B cell (primary cell): ENCODE results near the gene MAP3K5. TPM values are rescaled to one million over a fixed set of nuclear protein-coding genes. Genes with fewer than 3 reads are reported as not detected.

Source experiments
- ATAC-seq: fragments of 200-7000 bp; cut with Tn5 transposase; one replicate; pipeline ENCODE4 v1.10.0; 2021; ENCODE audit warnings: low read depth, mild to moderate bottlenecking, moderate number of reproducible peaks, moderate library complexity
- CTCF ChIA-PET: fragments of 350-600 bp; sonication (Branson Sonifier 250); formaldehyde crosslinking; loops from one replicate; lab custom pipeline; 2021; ENCODE audit warnings: antibody characterized with exemption, inconsistent platforms; lab: Charles Lee
- POLR2A ChIA-PET: fragments of 350-600 bp; sonication (Branson Sonifier 250); formaldehyde crosslinking; loops from one replicate; lab custom pipeline; 2021; ENCODE audit warnings: antibody characterized with exemption; lab: Charles Lee
- DNase-seq: peaks from one replicate; pipeline ENCODE4 v3.0.0; 2013
- H2AFZ ChIP-seq: 2 replicates; pipeline ENCODE4 v1.6.1; 2012; ENCODE audit warnings: mild to moderate bottlenecking, low read depth, low read length; ENCODE audit not compliant: insufficient read depth, poor library complexity, severe bottlenecking
- H3K27ac ChIP-seq, 2 donors: 1 replicate in 1 of 2; 2 replicates in 1 of 2; pipeline ENCODE4 v1.5.1; 2012 to 2013; ENCODE audit warnings: low read length in 2 of 2, mild to moderate bottlenecking in 2 of 2, moderate library complexity in 1 of 2
- H3K27me3 ChIP-seq, 4 experiments: fragments of 200-600 bp in 1 of 4; sonication (generic) in 1 of 4; replicated peaks in 1 of 4; 1 replicate in 2 of 4; 2 replicates in 2 of 4; pipeline versions ENCODE4 v1.6.1 to v1.7.0; 2013 to 2016; ENCODE audit warnings: low read length in 3 of 4, mild to moderate bottlenecking in 2 of 4, mixed read lengths in 1 of 4, moderate library complexity in 1 of 4; ENCODE audit not compliant: insufficient read depth in 4 of 4, control insufficient read depth in 3 of 4; ENCODE audit errors: control extremely low read depth in 1 of 4
- H3K36me3 ChIP-seq, 2 experiments: replicated peaks in 1 of 2; 1 replicate in 1 of 2; 2 replicates in 1 of 2; pipeline versions ENCODE4 v1.6.1 to v1.7.1; 2013; ENCODE audit warnings: low read length in 1 of 2; ENCODE audit not compliant: insufficient read depth in 2 of 2, control insufficient read depth in 1 of 2; ENCODE audit errors: control extremely low read depth in 1 of 2, extremely low read depth in 1 of 2
- H3K4me1 ChIP-seq, 2 donors: fragments of 200-600 bp in 1 of 2; sonication (generic) in 1 of 2; 1 replicate in 1 of 2; 2 replicates in 1 of 2; pipeline versions ENCODE4 v1.5.1 to v1.6.1; 2013 to 2017; ENCODE audit warnings: low read length in 2 of 2; ENCODE audit not compliant: control insufficient read depth in 2 of 2, insufficient read depth in 2 of 2
- H3K4me2 ChIP-seq: replicated peaks from 2 replicates; pipeline ENCODE3; 2012; ENCODE audit warnings: mild to moderate bottlenecking, low read depth, low read length; ENCODE audit not compliant: poor library complexity, severe bottlenecking
- H3K4me3 ChIP-seq, 5 experiments: fragments of 200-600 bp in 1 of 5; sonication (generic) in 1 of 5; 1 replicate in 3 of 5; 2 replicates in 2 of 5; pipeline versions ENCODE4 v1.5.1 to v1.7.0; 2011 to 2016; ENCODE audit warnings: low read length in 4 of 5, mild to moderate bottlenecking in 4 of 5, low read depth in 2 of 5, control low read depth in 1 of 5, moderate library complexity in 1 of 5; ENCODE audit not compliant: insufficient read depth in 1 of 5; ENCODE audit errors: control extremely low read depth in 1 of 5, extremely low read depth in 1 of 5
- H3K79me2 ChIP-seq: fragments of 200-600 bp; sonication (generic); one replicate; pipeline ENCODE4 v1.6.0; 2016; ENCODE audit warnings: low read length; ENCODE audit not compliant: control insufficient read depth, insufficient read depth
- H3K9ac ChIP-seq: fragments of 200-600 bp; sonication (generic); 2 replicates; pipeline ENCODE4 v1.6.1; 2017; ENCODE audit warnings: mild to moderate bottlenecking, low read length, moderate library complexity
- H3K9me3 ChIP-seq, 3 donors: one replicate each; pipeline versions ENCODE4 v1.6.1 to v1.7.1; 2013; ENCODE audit warnings: low read length in 2 of 3; ENCODE audit not compliant: control insufficient read depth in 2 of 3, insufficient read depth in 1 of 3; ENCODE audit errors: control extremely low read depth in 1 of 3
- H4K20me1 ChIP-seq: 2 replicates; pipeline ENCODE4 v1.6.0; 2012; ENCODE audit warnings: mild to moderate bottlenecking, low read length; ENCODE audit not compliant: insufficient read depth, control insufficient read depth, poor library complexity, severe bottlenecking
- H3K27ac Mint-ChIP-seq: one replicate; pipeline ENCODE4 v1.8.0; 2021; ENCODE audit warnings: mixed read lengths
- H3K27me3 Mint-ChIP-seq: one replicate; pipeline ENCODE4 v1.8.0; 2021; ENCODE audit warnings: mixed read lengths
- H3K4me1 Mint-ChIP-seq: one replicate; pipeline ENCODE4 v1.8.0; 2021; ENCODE audit warnings: mixed read lengths
- H3K4me3 Mint-ChIP-seq: one replicate; pipeline ENCODE4 v1.8.0; 2021; ENCODE audit warnings: mixed read lengths
- H3K9me3 Mint-ChIP-seq: one replicate; pipeline ENCODE4 v1.8.0; 2022; ENCODE audit warnings: mixed read lengths; ENCODE audit not compliant: insufficient read depth
- EZH2 ChIP-seq: IDR thresholded peaks from 2 replicates; pipeline ENCODE4 v1.6.1; 2012; ENCODE audit warnings: borderline replicate concordance, low read depth, mild to moderate bottlenecking, moderate library complexity, low read length; ENCODE audit not compliant: insufficient read depth, poor library complexity, severe bottlenecking
- WGBS: methylation state at CpG from one replicate; pipeline ENCODE4 v1.1.5; 2013; ENCODE audit warnings: missing lambda C conversion rate; ENCODE audit not compliant: insufficient coverage; 5-methylcytosine and 5-hydroxymethylcytosine counted together
- intact Hi-C: fragments of 100-400 bp; cut with micrococcal nuclease; formaldehyde crosslinking; loops from one replicate; pipeline ENCODE4 v1.10.0; 2022
- polyA plus RNA-seq: library from polyadenylated mRNA; depleted of rRNA; stranded (reverse); fragments of >200 nt; gene quantifications from 2 replicates; pipeline ENCODE4 v1.2.3, GENCODE V29; 2012
- total RNA-seq, 2 donors: library from RNA; stranded (reverse); fragments of 120-200 nt in 1 of 2; gene quantifications; 1 replicate in 1 of 2; 2 replicates in 1 of 2; pipeline versions ENCODE4 v1.2.3 to v1.2.4, GENCODE V29; 2013 to 2022
- TF ChIP-seq, protein P1 (sequence below): fragments of 200-600 bp; IDR thresholded peaks from one replicate; pipeline ENCODE4 v1.8.0; 2022; ENCODE audit warnings: antibody characterized with exemption, mild to moderate bottlenecking

Gene MAP3K5
- total and polyA plus RNA-seq, 2 donors (not counting 1 experiment from before 2014, with no cell fraction given), result 5.7 to 34.1 TPM

DNA sequence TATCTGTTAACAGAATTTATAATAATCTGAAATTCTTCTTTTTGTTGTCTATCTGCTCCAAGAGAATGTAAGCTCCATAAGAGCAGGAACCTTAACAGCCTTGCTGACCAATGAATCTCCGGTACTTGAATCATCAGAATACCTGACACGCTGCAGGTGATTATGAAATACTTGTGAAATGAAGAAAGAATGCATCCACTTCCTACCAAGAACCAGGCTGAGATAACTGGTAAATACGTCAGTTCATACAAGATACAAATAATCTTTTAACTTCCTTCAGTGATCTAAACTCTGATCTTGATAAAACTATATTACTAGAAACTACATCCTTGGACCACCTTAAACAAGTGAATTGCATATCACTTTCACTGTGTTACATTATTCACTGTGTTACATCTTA lies 116.2 kb downstream of the MAP3K5 start:
- intact Hi-C loops, result loop anchor here (5.0 kb wide), 1 partner anchor 36 kb away; no protein-coding TSS in a partner anchor
- Mint-ChIP-seq H3K4me3 (no peak overlapping the region), H3K9me3 (peaks cover 4% of the 10 kb centered on the region), H3K27ac (no peak overlapping the region), H3K4me1 (no peaks in the 10 kb centered on the region), H3K27me3 (no peaks in the 10 kb centered on the region)
- Histone ChIP-seq H3K79me2 (peaks cover 4% of the 10 kb centered on the region), H2AFZ (no peak overlapping the region), H3K36me3 (peaks cover 0 to 6% of the 10 kb centered on the region in 2 experiments), H3K4me2 (no peak overlapping the region), H3K27me3 (no peaks in the 10 kb centered on the region), H3K4me1 (no peaks in the 10 kb centered on the region), H4K20me1 (no peaks in the 10 kb centered on the region), H3K27ac (no peak overlapping the region), H3K9me3 (no peaks in the 10 kb centered on the region), H3K4me3 (no peak overlapping the region), H3K9ac (no peak overlapping the region)
- POLR2A ChIA-PET, result no interaction called here
- DNase-seq (no peak), ATAC-seq (no peak)
- CTCF ChIA-PET, result interaction anchor here (0.6 to 0.9 kb wide), 2 partner anchors 31 to 85 kb away, joined by 3 to 4 read pairs; no protein-coding TSS in a partner anchor
- no peak for TF ChIP-seq EZH2
- TF ChIP-seq, protein P1, sequence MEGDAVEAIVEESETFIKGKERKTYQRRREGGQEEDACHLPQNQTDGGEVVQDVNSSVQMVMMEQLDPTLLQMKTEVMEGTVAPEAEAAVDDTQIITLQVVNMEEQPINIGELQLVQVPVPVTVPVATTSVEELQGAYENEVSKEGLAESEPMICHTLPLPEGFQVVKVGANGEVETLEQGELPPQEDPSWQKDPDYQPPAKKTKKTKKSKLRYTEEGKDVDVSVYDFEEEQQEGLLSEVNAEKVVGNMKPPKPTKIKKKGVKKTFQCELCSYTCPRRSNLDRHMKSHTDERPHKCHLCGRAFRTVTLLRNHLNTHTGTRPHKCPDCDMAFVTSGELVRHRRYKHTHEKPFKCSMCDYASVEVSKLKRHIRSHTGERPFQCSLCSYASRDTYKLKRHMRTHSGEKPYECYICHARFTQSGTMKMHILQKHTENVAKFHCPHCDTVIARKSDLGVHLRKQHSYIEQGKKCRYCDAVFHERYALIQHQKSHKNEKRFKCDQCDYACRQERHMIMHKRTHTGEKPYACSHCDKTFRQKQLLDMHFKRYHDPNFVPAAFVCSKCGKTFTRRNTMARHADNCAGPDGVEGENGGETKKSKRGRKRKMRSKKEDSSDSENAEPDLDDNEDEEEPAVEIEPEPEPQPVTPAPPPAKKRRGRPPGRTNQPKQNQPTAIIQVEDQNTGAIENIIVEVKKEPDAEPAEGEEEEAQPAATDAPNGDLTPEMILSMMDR, result no peak
- no CpG with 5 or more reads among the region's 3 CpGs for WGBS

DNA sequence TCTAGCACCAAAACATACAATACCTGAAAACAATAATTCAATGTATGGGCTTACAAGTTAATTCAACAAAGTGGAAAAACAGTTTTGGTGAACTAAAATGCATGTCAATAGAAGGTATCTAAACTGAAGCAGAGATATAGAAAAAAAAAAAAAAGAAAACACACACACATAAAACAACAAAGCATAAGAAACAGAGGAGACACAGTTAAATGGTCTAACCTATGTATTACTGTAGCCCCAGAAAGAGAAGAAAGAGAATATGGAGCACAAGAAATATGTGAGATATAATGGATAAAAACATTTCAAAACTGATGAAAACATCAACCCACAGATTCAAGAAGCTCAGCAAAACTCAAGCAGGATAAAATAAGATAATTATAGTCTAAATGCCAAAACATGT lies 118.7 kb downstream of the MAP3K5 start:
- ATAC-seq, result no peak
- ChIA-PET POLR2A (no interaction called here), CTCF (interaction anchor here (1.2 kb wide), 1 partner anchor 119 kb away, joined by 4 read pairs; the partner anchor contains the start of gene MAP3K5)
- Histone ChIP-seq H3K27me3 (no peaks in the 10 kb centered on the region), H3K36me3 (peaks cover under 1 to 7% of the 10 kb centered on the region in 2 experiments), H4K20me1 (no peaks in the 10 kb centered on the region), H3K4me1 (no peaks in the 10 kb centered on the region), H3K9me3 (no peaks in the 10 kb centered on the region), H2AFZ (no peak overlapping the region), H3K9ac (no peak overlapping the region), H3K79me2 (peaks cover 4% of the 10 kb centered on the region), H3K4me2 (no peak overlapping the region), H3K27ac (no peak overlapping the region), H3K4me3 (no peak overlapping the region)
- Mint-ChIP-seq H3K4me3 (no peak overlapping the region), H3K27ac (no peak overlapping the region), H3K27me3 (no peaks in the 10 kb centered on the region), H3K4me1 (no peaks in the 10 kb centered on the region), H3K9me3 (peaks cover 4% of the 10 kb centered on the region)
- no peak for TF ChIP-seq EZH2
- TF ChIP-seq, protein P1, result no peak
- intact Hi-C loops, result no loop called here
- DNase-seq, result no peak
